Activated effector memory CD4-positive, alpha-beta T cell treated with Interleukin-2 at 50 U/mL for 16 hours (primary cell): ENCODE results near the gene UNC13A.
A peak's percentile ranks its signal among the peaks of the same experiment; 100 is the strongest.
"Not testable (repeated sequence)": the region's sequence is repeated elsewhere in the genome, so short reads cannot be mapped to it uniquely, and the experiment has no call there.

Source experiments
- DNase-seq: peaks from one replicate; pipeline ENCODE4 v3.0.0-alpha.2; 2020

The UNC13A gene

GRCh38 chr19:17560205-17560595 is 128.0 kb downstream of the UNC13A start:
- DNase-seq: no peak

- DNase-seq: no peak
These were observed 130.7 kb downstream of the UNC13A start for GRCh38 chr19:17557466-17557865.

- no peak for DNase-seq
These were observed 131.2 kb downstream of the UNC13A start for GRCh38 chr19:17556995-17557394.

GRCh38 chr19:17555929-17556813 is 132.0 kb downstream of the UNC13A start:
- DNase-seq: peak; percentile 20

- DNase-seq: peak; percentile 94
These were observed 132.7 kb downstream of the UNC13A start, which contains the start of gene COLGALT1 for GRCh38 chr19:17555480-17555928. COLGALT1 (plus strand) TSS chr19:17555649; CDS start chr19:17555714, 65 bp downstream.

- DNase-seq: no peak
These were observed 133.1 kb downstream of the UNC13A start for GRCh38 chr19:17554968-17555479.

- DNase-seq: no peak
These were observed 134.9 kb downstream of the UNC13A start for GRCh38 chr19:17553256-17553655.

GRCh38 chr19:17552735-17553134 is 135.4 kb downstream of the UNC13A start:
- DNase-seq: not testable (repeated sequence)
